ENCODE measurements around the gene FOSL1. TPM values are rescaled to one million over a fixed set of nuclear protein-coding genes. Genes with fewer than 3 reads are reported as not detected.
A peak's percentile ranks its signal among the peaks of the same experiment; 100 is the strongest.

Gene FOSL1
- total RNA-seq, 4 donors from 2014 or later = 2.8 to 223 (median 57.0) TPM

DNA sequence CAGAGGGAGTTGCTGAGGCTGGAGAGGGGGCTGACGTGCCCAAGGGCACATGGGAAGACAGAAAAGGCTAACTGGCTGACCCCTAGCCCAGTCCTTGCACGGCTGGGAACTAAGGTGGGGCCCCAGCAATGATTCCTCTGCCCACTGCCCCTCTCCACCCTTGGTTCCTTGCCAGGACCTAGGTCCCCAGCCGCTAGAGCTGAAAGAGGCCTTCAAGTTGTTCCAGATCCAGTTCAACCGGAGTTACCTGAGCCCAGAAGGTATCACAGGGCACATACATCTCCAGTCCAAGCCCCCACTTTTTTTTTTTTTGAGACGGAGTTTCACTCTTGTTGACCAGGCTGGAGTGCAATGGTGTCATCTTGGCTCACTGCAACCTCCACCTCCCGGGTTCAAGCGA lies 20.2 kb downstream of the FOSL1 start:
- no peak for TF ChIP-seq CTCF (IDR thresholded peaks at IDR 0.05)
- no peak for ATAC-seq (ENCODE audit: low FRiP score)
- no peak for DNase-seq (ENCODE audit: low spot score)

DNA sequence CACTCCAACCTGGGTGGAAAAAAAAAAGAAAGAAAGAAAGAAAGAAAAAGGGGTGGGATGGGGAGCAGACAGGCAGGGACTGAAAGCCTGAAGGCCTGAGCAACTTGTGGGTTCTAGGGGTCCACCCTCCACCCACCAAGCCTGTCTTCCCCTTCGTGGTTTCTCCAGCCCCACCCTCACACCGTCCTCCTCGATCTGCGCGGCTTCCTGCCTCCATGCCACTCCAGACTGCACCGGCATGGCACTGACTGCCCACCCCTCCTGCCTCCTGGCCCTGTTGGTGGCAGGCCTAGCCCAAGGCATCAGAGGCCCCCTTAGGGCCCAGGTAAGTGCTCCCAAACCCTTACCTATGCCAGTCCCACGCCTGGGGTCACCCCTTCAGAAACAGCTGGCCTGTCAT lies 20.6 kb downstream of the FOSL1 start, which contains the start of gene CTSW:
CTSW (plus strand) TSS at position 221 of the 400 bp plus-strand sequence; CDS start at position 239, 18 bp downstream.
- no peak for TF ChIP-seq CTCF (IDR thresholded peaks at IDR 0.05)
- DNase-seq (ENCODE audit: low spot score) (no peak), ATAC-seq (ENCODE audit: low FRiP score) (no peak)

GRCh38 chr11:65873318-65874156 lies 26.7 kb downstream of the FOSL1 start:
- DNase-seq (ENCODE audit: low spot score) = peak; percentile 91
- peak; percentile 87 for ATAC-seq (ENCODE audit: low FRiP score)
- no peak for TF ChIP-seq CTCF (IDR thresholded peaks at IDR 0.05)

DNA sequence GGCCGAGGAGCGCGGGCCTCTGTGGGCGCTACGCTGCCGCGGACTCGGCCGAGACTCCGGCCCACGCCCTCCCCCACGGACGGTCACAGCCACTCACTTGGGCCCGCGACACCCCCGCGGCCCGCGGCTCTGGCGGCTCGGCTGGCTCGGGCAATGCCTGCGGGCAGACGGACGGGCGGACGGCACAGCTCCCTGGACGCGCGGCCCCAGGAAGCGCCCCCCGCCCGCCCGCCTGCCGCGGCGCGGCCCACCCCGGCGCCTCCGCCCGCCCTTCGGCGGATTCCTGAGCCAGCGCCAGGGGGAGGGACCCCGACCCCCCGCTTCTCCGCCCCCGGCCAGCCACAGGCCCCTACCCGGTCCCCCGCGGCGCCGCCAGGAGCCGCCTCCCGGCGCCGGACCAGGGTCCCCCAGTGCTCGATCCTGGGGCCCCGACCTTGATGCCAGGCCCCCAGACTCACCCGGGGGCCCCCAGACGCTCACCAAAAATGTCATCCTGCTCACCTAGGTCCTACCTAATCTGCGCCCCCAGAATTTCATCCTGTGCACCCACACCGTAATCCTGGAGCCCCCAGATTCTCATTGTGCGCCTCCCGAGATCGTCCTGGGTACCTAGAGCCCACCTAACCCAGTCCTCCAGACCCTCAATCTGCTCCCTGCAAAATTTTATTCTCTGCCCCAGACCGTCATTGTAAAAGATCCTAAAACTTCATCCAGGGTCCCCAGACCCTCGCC lies 27.4 kb downstream of the FOSL1 start, which contains the start of gene EFEMP2:
EFEMP2 (minus strand) TSS at position 215 of the 732 bp plus-strand sequence. CDS start 446 bp downstream, outside the sequence.
- no peak for TF ChIP-seq CTCF (IDR thresholded peaks at IDR 0.05)
- ATAC-seq (ENCODE audit: low FRiP score) = peak; percentile 16
- no peak for DNase-seq (ENCODE audit: low spot score)

GRCh38 chr11:65871811-65872548 lies 28.2 kb downstream of the FOSL1 start:
- no peak for TF ChIP-seq CTCF (IDR thresholded peaks at IDR 0.05)
- DNase-seq (ENCODE audit: low spot score) = no peak
- peak; percentile 56 for ATAC-seq (ENCODE audit: low FRiP score)

- ATAC-seq (ENCODE audit: low FRiP score) (no peak), DNase-seq (ENCODE audit: low spot score) (no peak)
- no peak for TF ChIP-seq CTCF (IDR thresholded peaks at IDR 0.05)
These were observed 29.2 kb downstream of the FOSL1 start for GRCh38 chr11:65870706-65871681.
